ENCODE results near the gene CISH.
A peak's percentile ranks its signal among the peaks of the same experiment; 100 is the strongest.

The CISH gene

GRCh38 chr3:50611464-50612233 is at the start of gene CISH:
Gene CISH, minus strand, starts transcription at chr3:50611774. Its CDS starts 124 bp downstream, at chr3:50611650.
- DNase-seq, result peak; percentile 93

GRCh38 chr3:50660386-50660785 is 48.8 kb upstream of the CISH start:
- no peak for DNase-seq

- no peak for DNase-seq
These were observed 47.3 kb upstream of the CISH start for GRCh38 chr3:50658831-50659230.

- DNase-seq, result no peak
These were observed 46.8 kb upstream of the CISH start for GRCh38 chr3:50658416-50658815.

- DNase-seq, result no peak
These were observed 46.2 kb upstream of the CISH start for GRCh38 chr3:50657816-50658215.

GRCh38 chr3:50657407-50657806 is 45.8 kb upstream of the CISH start:
- no peak for DNase-seq

- no peak for DNase-seq
These were observed 45.0 kb upstream of the CISH start for GRCh38 chr3:50656417-50657195.

- no peak for DNase-seq
These were observed 43.6 kb upstream of the CISH start for GRCh38 chr3:50655009-50655830.

GRCh38 chr3:50653937-50654595 is 42.5 kb upstream of the CISH start:
- DNase-seq, result no peak

GRCh38 chr3:50652709-50653108 is 41.1 kb upstream of the CISH start:
- DNase-seq, result peak; percentile 43

GRCh38 chr3:50651920-50652529 is 40.5 kb upstream of the CISH start:
- no peak for DNase-seq

- DNase-seq, result no peak
These were observed 39.9 kb upstream of the CISH start for GRCh38 chr3:50651445-50651844.

- DNase-seq, result no peak
These were observed 38.4 kb upstream of the CISH start for GRCh38 chr3:50650018-50650417.

- no peak for DNase-seq
These were observed 37.9 kb upstream of the CISH start for GRCh38 chr3:50649451-50649931.

- DNase-seq, result no peak
These were observed 37.4 kb upstream of the CISH start for GRCh38 chr3:50648944-50649343.

GRCh38 chr3:50648313-50648712 is 36.7 kb upstream of the CISH start:
- no peak for DNase-seq

- no peak for DNase-seq
These were observed 33.8 kb upstream of the CISH start for GRCh38 chr3:50645378-50645777.

- no peak for DNase-seq
These were observed 33.0 kb upstream of the CISH start for GRCh38 chr3:50644561-50644960.

GRCh38 chr3:50642382-50642781 is 30.8 kb upstream of the CISH start:
- no peak for DNase-seq

GRCh38 chr3:50639055-50639494 is 27.5 kb upstream of the CISH start:
- DNase-seq, result no peak

GRCh38 chr3:50637945-50638344 is 26.4 kb upstream of the CISH start:
- DNase-seq, result no peak

- no peak for DNase-seq
These were observed 25.4 kb upstream of the CISH start for GRCh38 chr3:50637011-50637410.

Measured in activated gamma-delta T cell treated with Interleukin-2 at 50 U/mL for 16 hours (primary cell).